Spleen (tissue), 11 donors: ENCODE measurements around the gene YIPF2. TPM values are rescaled to one million over a fixed set of nuclear protein-coding genes. Genes with fewer than 3 reads are reported as not detected.
"Not testable (repeated sequence)": the region's sequence is repeated elsewhere in the genome, so short reads cannot be mapped to it uniquely, and the experiment has no call there.

Source experiments
- DNase-seq: peaks from one replicate; pipeline ENCODE4 v3.0.0-alpha.2; 2020
- H3K27ac ChIP-seq, 8 donors: fragments of 200-600 bp; sonication (generic) in 7 of 8; 1 replicate in 4 of 8; 2 replicates in 4 of 8; pipeline versions ENCODE4 v1.5.0 to v1.8.0; 2016 to 2021; ENCODE audit warnings: inconsistent platforms in 4 of 8, mild to moderate bottlenecking in 4 of 8, moderate library complexity in 1 of 8
- H3K27me3 ChIP-seq, 7 donors: fragments of 200-600 bp; sonication (generic) in 6 of 7; replicated peaks in 1 of 7; 1 replicate in 4 of 7; 2 replicates in 3 of 7; pipeline versions ENCODE4 v1.5.0 to v1.8.0; 2016 to 2021; ENCODE audit warnings: inconsistent platforms in 3 of 7, mild to moderate bottlenecking in 1 of 7
- H3K36me3 ChIP-seq, 6 donors: fragments of 200-600 bp; sonication (generic) in 5 of 6; 1 replicate in 4 of 6; 2 replicates in 2 of 6; pipeline versions ENCODE4 v1.5.0 to v1.8.0; 2016 to 2021; ENCODE audit warnings: inconsistent platforms in 2 of 6
- H3K4me1 ChIP-seq, 6 donors: fragments of 200-600 bp; sonication (generic) in 5 of 6; 1 replicate in 3 of 6; 2 replicates in 3 of 6; pipeline versions ENCODE4 v1.5.0 to v1.8.0; 2016 to 2021; ENCODE audit warnings: inconsistent platforms in 3 of 6
- H3K4me3 ChIP-seq, 8 donors: fragments of 200-600 bp; sonication (generic) in 7 of 8; 1 replicate in 4 of 8; 2 replicates in 4 of 8; pipeline versions ENCODE4 v1.5.0 to v1.8.0; 2016 to 2021; ENCODE audit warnings: inconsistent platforms in 4 of 8, mild to moderate bottlenecking in 4 of 8, moderate library complexity in 2 of 8
- H3K9me3 ChIP-seq, 8 donors: fragments of 200-600 bp; sonication (generic) in 7 of 8; 1 replicate in 4 of 8; 2 replicates in 4 of 8; pipeline versions ENCODE4 v1.5.0 to v1.8.0; 2016 to 2021; ENCODE audit warnings: inconsistent platforms in 4 of 8
- POLR2A ChIP-seq, 3 donors: fragments of 450-650 bp; IDR thresholded peaks; one replicate each; pipeline ENCODE4 v1.5.1; 2017; ENCODE audit warnings: antibody characterized with exemption in 3 of 3, mild to moderate bottlenecking in 1 of 3
- POLR2AphosphoS5 ChIP-seq, 3 donors: sonication (generic); formaldehyde crosslinking; IDR thresholded peaks; one replicate each; pipeline ENCODE4 v1.5.1; 2017; ENCODE audit warnings: antibody characterized with exemption in 3 of 3
- WGBS, 5 donors: extraction: QIAGEN DNeasy Blood & Tissue Kit in 3 of 5; methylation state at CpG; one replicate each; pipeline versions ENCODE4 v1.1.5 to v1.1.7; 2013 to 2018; 5-methylcytosine and 5-hydroxymethylcytosine counted together
- intact Hi-C: fragments of 100-400 bp; cut with DNase I; formaldehyde crosslinking; loops from one replicate; pipeline ENCODE4 v1.15.0; 2023; ENCODE audit warnings: low total_unique reads
- polyA plus RNA-seq, 3 donors: library from polyadenylated mRNA; stranded (reverse); fragments of 200-250 nt; gene quantifications; one replicate each; pipeline ENCODE4 v1.2.1, GENCODE V29; 2013
- total RNA-seq, 7 donors: library from RNA; depleted of rRNA in 3 of 7; stranded (reverse); fragments of >200 nt in 3 of 7; fragmentation: NEBNext Ultra II Directional in 4 of 7; extraction: Animal tissue kit (Norgen Biotek cat#: 25700) in 4 of 7; gene quantifications; one replicate each; pipeline versions ENCODE4 v1.1.0 to v1.2.1, GENCODE V29; 2016 to 2021
- TF ChIP-seq, protein P1 (sequence below), 11 experiments: fragments of 200-600 bp in 7 of 11; fragments of 450-650 bp in 4 of 11; sonication (generic) in 4 of 11; IDR thresholded peaks in 8 of 11; conservative IDR thresholded peaks in 3 of 11; 1 replicate in 7 of 11; 2 replicates in 4 of 11; pipeline versions ENCODE4 v1.4.0 to v1.8.0; 2016 to 2021; ENCODE audit warnings: antibody characterized with exemption in 11 of 11, inconsistent platforms in 4 of 11, mild to moderate bottlenecking in 1 of 11
- donor health status: healthy with polysubstance abuse.
- donor health status: DM: no; HTN: no; CAD: no; lungs with moderate emphysema.
- donor health status: DM: no; HTN: no; CAD: no.
- donor health status: Bipolar disorder and iron deficiency.
- donor health status: healthy.
- donor health status: DM: no; HTN: no; CAD: no.
- donor health status: DM: yes; HTN: yes; CAD: no.

YIPF2 gene
- total and polyA plus RNA-seq, 10 donors, result 12.5 to 42.3 (median 27.6) TPM

DNA sequence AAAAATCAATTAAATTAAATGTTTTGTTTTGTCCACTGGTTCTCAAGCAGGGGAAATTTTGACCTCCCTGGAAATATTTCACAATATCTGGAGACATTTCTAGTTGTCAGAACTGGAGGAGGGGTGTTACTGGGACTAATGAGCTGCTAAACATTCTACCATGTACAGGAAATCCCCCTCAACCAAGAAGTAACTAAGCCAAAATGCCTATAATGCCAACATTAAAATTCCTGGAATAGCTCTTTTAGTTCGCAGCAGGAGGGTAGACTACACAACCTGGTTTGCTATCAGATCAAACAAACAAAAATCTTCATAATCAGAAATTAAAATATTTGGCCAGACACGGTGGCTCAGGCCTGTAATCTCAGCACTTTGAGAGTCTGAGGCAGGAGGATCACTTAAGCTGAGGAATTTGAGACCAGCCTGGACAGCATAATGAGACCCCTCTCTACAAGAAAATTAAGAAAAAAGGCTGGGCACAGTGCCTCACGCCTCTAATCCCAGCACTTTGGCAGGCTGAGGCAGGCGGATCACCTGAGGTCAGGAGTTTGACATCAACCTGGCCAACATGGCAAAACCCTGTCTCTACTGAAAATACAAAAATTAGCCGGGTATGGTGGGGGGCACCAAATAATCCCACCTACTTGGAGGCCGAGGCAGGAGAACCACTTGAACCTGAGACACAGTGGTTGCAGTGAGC lies 18.7 kb upstream of the YIPF2 start:
- Histone ChIP-seq H3K4me1 (peaks cover 0 to 8% (median 4%) of the 10 kb centered on the region in 6 donors), H3K36me3 (no peaks in the 10 kb centered on the region), H3K4me3 (no peak overlapping the region), H3K27ac (peak overlapping the region in 5 of 8 donors; percentile 8 to 56 (median 35)), H3K27me3 (no peaks in the 10 kb centered on the region), H3K9me3 (no peaks in the 10 kb centered on the region)
- intact Hi-C loops, result no loop called here
- WGBS, 5 donors, result 79 to 90% (median 89%) methylated on average over 6 of the region's 6 CpGs
- TF ChIP-seq POLR2A (IDR thresholded peaks at IDR 0.05) (no peak), POLR2AphosphoS5 (IDR thresholded peaks at IDR 0.05) (no peak)
- TF ChIP-seq, protein P1, sequence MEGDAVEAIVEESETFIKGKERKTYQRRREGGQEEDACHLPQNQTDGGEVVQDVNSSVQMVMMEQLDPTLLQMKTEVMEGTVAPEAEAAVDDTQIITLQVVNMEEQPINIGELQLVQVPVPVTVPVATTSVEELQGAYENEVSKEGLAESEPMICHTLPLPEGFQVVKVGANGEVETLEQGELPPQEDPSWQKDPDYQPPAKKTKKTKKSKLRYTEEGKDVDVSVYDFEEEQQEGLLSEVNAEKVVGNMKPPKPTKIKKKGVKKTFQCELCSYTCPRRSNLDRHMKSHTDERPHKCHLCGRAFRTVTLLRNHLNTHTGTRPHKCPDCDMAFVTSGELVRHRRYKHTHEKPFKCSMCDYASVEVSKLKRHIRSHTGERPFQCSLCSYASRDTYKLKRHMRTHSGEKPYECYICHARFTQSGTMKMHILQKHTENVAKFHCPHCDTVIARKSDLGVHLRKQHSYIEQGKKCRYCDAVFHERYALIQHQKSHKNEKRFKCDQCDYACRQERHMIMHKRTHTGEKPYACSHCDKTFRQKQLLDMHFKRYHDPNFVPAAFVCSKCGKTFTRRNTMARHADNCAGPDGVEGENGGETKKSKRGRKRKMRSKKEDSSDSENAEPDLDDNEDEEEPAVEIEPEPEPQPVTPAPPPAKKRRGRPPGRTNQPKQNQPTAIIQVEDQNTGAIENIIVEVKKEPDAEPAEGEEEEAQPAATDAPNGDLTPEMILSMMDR (IDR thresholded peaks at IDR 0.05 in 8 of 11, conservative IDR thresholded peaks at IDR 0.05 in 3 of 11), result no peak
- no peak for DNase-seq

DNA sequence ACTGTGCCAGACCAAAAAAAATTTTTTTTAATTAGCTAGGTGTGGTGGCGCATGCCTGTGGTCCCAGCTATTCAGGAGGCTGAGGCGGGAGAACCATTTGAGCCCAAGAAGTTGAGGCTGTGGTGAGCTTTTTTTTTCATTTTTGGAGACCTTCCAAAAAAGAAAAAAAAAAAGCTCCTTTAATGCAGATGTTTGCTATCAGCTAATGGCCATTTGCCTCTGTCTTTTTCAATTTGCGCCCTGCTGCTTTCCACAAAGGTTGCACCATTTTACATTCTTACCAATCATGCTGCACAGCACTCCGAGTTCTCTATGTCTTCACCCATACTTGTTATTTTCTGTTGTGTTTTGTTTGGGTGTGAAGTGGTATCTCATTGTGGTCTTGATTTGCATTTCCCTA lies 16.8 kb upstream of the YIPF2 start:
- no peak for DNase-seq
- intact Hi-C loops, result no loop called here
- WGBS, 5 donors, result 84 to 92% (median 86%) methylated on average over 4 of the region's 4 CpGs

DNA sequence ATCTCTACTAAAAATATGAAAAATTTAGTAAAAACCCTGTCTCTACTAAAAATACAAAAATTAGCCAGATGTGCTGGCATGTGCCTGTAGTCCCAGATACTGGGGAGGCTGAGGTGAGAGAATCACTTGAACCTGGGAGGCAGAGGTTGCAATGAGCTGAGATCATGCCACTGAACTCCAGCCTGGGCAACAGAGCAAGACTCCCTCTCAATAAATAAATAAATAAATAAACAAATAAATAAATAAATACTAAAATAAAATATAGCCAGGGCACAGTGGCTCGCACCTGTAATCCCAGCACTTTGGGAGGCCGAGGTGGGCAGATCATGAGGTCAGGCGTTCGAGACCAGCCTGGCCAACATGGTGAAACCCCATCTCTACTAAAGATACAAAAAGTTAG lies 15.0 kb upstream of the YIPF2 start:
- H3K36me3 ChIP-seq, H3K9me3 ChIP-seq, H3K27me3 ChIP-seq, H3K4me3 ChIP-seq, DNase-seq, intact Hi-C loops, H3K27ac ChIP-seq: not testable (repeated sequence)
- whole genome bisulfite sequencing, 5 donors, result 79 to 96% (median 83%) methylated on average over 4 of the region's 4 CpGs
- peaks cover 0 to 20% (median 7%) of the 10 kb centered on the region in 6 donors for H3K4me1 ChIP-seq

More for the DNA sequence above, 16.8 kb upstream of the YIPF2 start:
- Histone ChIP-seq H3K27me3 (no peaks in the 10 kb centered on the region), H3K36me3 (no peaks in the 10 kb centered on the region), H3K4me3 (no peak overlapping the region), H3K9me3 (no peaks in the 10 kb centered on the region), H3K4me1 (peaks cover 0 to 13% (median 7%) of the 10 kb centered on the region in 6 donors), H3K27ac (no peak overlapping the region)
- TF ChIP-seq, protein P1 (IDR thresholded peaks at IDR 0.05 in 8 of 11, conservative IDR thresholded peaks at IDR 0.05 in 3 of 11), result no peak
- no peak for TF ChIP-seq POLR2AphosphoS5 (IDR thresholded peaks at IDR 0.05)
- no peak for TF ChIP-seq POLR2A (IDR thresholded peaks at IDR 0.05)

DNA sequence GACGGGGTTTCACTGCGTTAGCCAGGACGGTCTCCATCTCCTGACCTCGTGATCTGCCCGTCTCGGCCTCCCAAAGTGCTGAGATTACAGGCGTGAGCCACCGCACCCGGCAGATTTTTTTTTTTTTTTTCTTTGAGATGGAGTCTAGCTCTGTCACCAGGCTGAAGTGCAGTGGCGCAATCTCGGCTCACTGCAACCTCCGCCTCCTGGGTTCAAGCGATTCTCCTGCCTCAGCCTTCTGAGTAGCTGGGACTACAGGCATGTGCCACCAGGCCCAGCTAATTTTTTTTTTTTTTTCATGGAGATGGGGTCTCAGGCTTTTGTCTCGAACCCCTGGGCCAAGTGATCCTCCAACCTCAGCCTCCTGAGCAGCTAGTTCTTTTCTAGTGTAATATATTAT lies 13.2 kb upstream of the YIPF2 start:
- H3K27ac ChIP-seq, DNase-seq, intact Hi-C loops: not testable (repeated sequence)

DNA sequence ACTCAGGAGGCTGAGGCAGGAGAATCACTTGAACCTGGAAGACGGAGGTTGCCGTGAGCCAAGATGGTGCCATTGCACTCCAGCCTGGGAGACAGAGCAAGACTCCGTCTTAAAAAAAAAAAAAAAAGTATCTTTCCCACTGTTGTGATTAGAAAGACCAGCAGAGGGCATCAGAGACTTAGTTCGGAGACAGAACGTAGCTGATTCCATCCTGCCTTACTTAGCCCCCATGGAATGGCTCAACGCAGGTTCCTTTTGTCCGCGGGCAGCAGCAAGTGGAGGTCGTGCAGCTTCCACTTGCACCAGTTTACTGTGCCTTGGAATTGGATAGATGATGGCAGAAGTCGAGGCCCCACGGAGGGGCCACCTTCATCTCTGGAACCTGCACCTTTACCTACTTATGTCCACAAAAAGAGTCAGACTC lies 8.2 kb upstream of the YIPF2 start:
- no peaks in the 10 kb centered on the region for H3K9me3 ChIP-seq
- DNase-seq, result no peak
- TF ChIP-seq, protein P1 (IDR thresholded peaks at IDR 0.05 in 8 of 11, conservative IDR thresholded peaks at IDR 0.05 in 3 of 11), result peak; percentile 17 to 78 (median 53)
- no peak for TF ChIP-seq POLR2AphosphoS5 (IDR thresholded peaks at IDR 0.05)
- no peak overlapping the region for H3K27ac ChIP-seq
- H3K4me3 ChIP-seq, result peak overlapping the region in 1 of 8 donors; percentile 5
- no peaks in the 10 kb centered on the region for H3K27me3 ChIP-seq
- peaks cover 0 to 23% (median 7%) of the 10 kb centered on the region in 6 donors for H3K36me3 ChIP-seq
- intact Hi-C loops, result no loop called here
- peaks cover 2 to 25% (median 8%) of the 10 kb centered on the region in 6 donors for H3K4me1 ChIP-seq
- WGBS, 5 donors, result 2 to 7% (median 6%) methylated on average over 11 of the region's 11 CpGs

More for the DNA sequence above, 13.2 kb upstream of the YIPF2 start:
- 68 to 86% (median 82%) methylated on average over 14 of the region's 14 CpGs for WGBS, 5 donors
- not testable (repeated sequence) for H3K27me3 ChIP-seq, H3K36me3 ChIP-seq, H3K9me3 ChIP-seq, H3K4me3 ChIP-seq
- H3K4me1 ChIP-seq, result peaks cover 2 to 26% (median 8%) of the 10 kb centered on the region in 6 donors
